ENCODE measurements around the gene SPATA1.

- no peak for TF ChIP-seq CEBPB (IDR thresholded peaks at IDR 0.05; ENCODE audit: borderline replicate concordance, low read depth, low read length)
- TF ChIP-seq CHD4 (IDR thresholded peaks at IDR 0.05; ENCODE audit: borderline replicate concordance, low read length): no peak
- TF ChIP-seq, protein P1, sequence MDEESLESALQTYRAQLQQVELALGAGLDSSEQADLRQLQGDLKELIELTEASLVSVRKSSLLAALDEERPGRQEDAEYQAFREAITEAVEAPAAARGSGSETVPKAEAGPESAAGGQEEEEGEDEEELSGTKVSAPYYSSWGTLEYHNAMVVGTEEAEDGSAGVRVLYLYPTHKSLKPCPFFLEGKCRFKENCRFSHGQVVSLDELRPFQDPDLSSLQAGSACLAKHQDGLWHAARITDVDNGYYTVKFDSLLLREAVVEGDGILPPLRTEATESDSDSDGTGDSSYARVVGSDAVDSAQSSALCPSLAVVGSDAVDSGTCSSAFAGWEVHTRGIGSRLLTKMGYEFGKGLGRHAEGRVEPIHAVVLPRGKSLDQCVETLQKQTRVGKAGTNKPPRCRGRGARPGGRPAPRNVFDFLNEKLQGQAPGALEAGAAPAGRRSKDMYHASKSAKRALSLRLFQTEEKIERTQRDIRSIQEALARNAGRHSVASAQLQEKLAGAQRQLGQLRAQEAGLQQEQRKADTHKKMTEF (CRISPR knock-in tag; IDR thresholded peaks at IDR 0.05): no peak
- TF ChIP-seq, protein P2, sequence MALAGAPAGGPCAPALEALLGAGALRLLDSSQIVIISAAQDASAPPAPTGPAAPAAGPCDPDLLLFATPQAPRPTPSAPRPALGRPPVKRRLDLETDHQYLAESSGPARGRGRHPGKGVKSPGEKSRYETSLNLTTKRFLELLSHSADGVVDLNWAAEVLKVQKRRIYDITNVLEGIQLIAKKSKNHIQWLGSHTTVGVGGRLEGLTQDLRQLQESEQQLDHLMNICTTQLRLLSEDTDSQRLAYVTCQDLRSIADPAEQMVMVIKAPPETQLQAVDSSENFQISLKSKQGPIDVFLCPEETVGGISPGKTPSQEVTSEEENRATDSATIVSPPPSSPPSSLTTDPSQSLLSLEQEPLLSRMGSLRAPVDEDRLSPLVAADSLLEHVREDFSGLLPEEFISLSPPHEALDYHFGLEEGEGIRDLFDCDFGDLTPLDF (CRISPR knock-in tag; IDR thresholded peaks at IDR 0.05): no peak
- TF ChIP-seq IRF9 (CRISPR knock-in tag; IDR thresholded peaks at IDR 0.05; ENCODE audit: borderline replicate concordance): no peak
- TF ChIP-seq TCF7L2 (IDR thresholded peaks at IDR 0.05; ENCODE audit: low read depth, low read length): no peak
- no peak for TF ChIP-seq ZNF660 (CRISPR knock-in tag; IDR thresholded peaks at IDR 0.05; ENCODE audit: borderline replicate concordance, low read depth)
- TF ChIP-seq, protein P3, sequence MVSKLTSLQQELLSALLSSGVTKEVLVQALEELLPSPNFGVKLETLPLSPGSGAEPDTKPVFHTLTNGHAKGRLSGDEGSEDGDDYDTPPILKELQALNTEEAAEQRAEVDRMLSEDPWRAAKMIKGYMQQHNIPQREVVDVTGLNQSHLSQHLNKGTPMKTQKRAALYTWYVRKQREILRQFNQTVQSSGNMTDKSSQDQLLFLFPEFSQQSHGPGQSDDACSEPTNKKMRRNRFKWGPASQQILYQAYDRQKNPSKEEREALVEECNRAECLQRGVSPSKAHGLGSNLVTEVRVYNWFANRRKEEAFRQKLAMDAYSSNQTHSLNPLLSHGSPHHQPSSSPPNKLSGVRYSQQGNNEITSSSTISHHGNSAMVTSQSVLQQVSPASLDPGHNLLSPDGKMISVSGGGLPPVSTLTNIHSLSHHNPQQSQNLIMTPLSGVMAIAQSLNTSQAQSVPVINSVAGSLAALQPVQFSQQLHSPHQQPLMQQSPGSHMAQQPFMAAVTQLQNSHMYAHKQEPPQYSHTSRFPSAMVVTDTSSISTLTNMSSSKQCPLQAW (CRISPR knock-in tag; IDR thresholded peaks at IDR 0.05): no peak
- TF ChIP-seq ZNF629 (CRISPR knock-in tag; conservative IDR thresholded peaks at IDR 0.05): no peak
- TF ChIP-seq NCOA1 (CRISPR knock-in tag; IDR thresholded peaks at IDR 0.05): no peak
- TF ChIP-seq ZNF354B (CRISPR knock-in tag; IDR thresholded peaks at IDR 0.05): no peak
- TF ChIP-seq POLR2A (IDR thresholded peaks at IDR 0.05; ENCODE audit: insufficient read depth in 1 of 2, low read depth in 2 of 2, low read length in 2 of 2): no peak
- no peak for TF ChIP-seq ELF1 (CRISPR knock-in tag; IDR thresholded peaks at IDR 0.05)
These were observed 35.5 kb downstream of the SPATA1 start for GRCh38 chr1:84541679-84542078.
